GM18907 (cell line): Measurements from ENCODE around the gene SLC36A2.

Source experiments
- ATAC-seq: cut with Tn5 transposase; IDR thresholded peaks from one replicate; pipeline ENCODE4 v1.9.1; 2021; ENCODE audit warnings: mild to moderate bottlenecking, moderate library complexity; ENCODE audit not compliant: unreplicated experiment

The SLC36A2 gene

DNA sequence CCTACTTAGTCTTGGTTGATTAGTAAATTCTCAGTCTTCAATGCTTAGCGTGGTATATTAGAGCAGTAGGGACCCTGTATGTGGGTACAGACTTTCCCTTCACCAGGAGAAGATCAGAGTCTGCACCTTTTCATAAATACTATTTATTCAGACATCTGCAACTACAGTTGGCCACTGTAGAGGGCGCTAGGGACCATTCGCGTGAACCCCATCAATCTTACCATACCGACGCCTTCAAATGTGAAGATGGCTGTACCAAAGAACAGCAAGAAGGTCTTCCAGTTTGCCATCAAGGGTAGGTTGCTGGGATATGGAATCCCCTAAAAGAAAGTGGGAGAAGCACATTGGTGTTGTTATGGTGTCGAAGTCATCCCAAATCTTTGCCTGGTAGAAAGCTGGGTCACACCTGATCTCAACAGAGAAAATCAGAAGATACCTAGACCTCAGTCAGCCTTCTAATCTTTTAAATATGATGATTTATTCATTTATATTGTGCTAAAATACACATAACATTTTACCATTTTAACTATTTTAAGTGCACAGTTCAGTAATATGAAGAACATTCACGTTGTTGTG, 62.9 kb downstream of the SLC36A2 start:
- no peak for ATAC-seq

DNA sequence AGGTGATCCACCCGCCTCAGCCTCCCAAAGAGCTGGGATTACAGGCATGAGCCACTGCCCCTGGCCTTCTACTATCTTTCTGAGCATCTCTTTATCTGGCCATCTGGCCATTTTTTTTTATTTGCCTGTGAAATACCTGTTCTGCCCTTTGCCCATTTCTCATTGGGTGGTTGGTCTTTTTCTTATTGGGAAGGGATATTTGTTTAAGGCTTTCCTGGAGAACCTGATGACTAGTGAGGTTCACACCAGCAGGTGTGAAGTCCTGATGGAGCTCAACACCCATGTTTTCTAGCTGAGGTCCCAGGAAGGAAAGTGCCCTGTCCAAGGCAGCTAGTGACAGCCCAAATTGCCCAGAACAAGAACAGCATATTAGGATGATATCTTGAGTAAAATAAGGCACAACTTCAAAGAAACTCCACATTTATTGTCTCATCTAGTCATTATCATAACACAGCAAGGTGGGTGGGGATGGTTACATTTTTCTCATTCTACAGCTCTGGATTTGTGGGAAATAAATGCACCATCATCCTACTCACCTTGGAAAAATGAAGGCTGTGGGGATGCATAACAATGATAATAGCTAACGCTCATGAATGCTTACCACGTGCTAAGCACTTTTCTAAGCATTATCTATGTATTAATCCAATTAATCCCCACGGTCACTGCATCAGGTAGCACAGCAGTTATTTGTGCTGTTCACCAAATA, 64.1 kb downstream of the SLC36A2 start:
- no peak for ATAC-seq

DNA sequence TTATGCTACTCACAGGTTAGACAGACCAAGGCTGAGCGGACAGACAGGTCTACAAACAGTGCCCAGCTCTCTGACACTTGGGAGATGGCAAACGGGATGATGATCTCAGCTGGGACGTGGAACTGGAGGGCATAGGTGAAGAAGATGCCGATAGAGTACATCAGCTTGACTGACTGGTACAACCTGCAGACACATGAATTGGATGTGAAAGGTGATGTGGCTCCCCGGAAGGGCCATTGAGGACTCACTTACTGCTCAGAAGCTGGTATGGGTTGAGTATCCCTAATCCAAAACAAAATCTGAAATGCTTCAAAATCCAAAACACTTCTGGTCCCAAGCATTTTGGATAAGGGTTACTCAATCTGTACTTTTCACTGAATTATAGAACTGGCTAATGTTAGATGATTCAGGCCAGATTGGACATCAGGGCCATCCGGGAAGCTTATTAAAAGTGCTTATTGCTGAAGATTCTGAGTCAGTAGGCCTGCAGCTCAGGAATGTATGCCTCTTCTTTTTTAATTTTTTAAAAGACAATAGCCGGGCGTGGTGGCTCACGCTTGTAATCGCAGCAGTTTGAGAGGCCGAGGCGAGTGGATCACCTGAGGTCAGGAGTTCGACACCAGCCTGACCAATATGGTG, 66.2 kb downstream of the SLC36A2 start:
- no peak for ATAC-seq

DNA sequence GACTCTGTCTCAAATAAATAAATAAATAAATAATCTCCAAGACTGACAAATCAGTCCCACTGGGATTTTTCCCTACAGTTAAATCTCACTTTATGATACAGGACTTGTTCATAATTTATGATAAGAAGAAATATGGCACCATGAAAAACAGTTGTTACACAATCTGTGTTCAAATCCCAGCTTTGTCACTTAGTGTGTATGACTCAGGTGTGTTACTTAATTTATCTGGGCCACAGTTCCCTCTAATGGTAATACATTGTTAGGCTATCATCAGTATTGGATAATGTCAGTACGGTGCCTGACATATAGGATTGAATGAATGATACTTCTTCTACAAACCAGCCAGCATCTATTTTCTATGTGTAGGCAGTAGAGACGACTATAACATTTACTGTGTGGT, 66.9 kb downstream of the SLC36A2 start:
- no peak for ATAC-seq

DNA sequence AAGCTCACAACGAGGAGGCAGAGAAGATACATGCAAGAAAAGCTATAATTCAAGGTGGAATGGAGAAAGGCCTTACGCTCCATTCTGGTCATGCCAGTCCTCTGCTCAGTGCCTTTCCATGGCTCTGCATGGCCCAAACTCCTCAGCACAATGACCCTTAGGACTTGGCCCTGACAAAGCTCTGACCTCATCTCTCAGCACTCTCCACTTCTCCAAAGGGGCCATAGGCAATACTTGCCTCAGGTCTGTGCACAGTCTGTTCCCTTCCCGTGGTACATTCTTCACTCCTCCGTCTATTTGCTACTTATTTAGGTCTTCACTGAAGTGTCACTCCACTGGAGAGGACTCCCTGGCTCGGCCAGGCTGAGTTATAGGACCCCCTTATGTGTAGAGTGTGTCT, 68.5 kb downstream of the SLC36A2 start:
- ATAC-seq = no peak

DNA sequence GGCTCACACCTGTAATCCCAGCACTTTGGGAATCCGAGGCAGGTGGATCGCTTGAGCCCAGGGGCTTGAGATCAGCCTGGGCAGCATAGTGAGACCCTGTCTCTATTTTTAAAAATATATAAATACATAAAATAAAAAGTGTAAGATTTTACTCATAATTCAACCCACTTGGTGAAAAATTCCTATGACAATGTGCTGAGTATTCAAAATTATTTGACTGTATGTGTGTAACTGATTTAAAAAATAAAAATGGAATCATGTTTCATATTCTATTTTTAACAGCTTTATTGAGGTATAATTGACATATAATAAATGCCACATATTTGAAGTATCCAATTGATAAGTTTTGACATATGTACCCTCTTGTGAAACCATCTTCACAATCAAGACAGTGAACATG, 71.6 kb downstream of the SLC36A2 start:
- no peak for ATAC-seq

DNA sequence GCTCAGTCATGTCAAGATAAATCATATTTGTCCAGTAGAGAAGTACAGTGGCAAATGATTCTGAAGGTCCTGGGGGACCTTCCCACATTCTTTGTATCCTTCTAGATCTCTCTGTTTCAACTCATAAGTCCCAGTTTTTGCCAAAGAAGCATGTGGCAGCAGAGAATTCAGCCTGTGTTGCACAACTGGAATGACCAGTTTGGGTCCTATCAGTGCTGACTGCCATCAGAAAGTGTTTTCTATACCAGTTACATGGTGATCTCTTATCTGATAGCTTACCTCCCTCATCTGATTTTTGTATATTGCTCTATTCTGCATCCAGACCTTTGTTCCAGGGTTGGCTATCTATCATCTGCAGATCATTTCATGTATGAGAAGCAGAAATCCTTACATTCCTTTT, 72.7 kb downstream of the SLC36A2 start:
- no peak for ATAC-seq

DNA sequence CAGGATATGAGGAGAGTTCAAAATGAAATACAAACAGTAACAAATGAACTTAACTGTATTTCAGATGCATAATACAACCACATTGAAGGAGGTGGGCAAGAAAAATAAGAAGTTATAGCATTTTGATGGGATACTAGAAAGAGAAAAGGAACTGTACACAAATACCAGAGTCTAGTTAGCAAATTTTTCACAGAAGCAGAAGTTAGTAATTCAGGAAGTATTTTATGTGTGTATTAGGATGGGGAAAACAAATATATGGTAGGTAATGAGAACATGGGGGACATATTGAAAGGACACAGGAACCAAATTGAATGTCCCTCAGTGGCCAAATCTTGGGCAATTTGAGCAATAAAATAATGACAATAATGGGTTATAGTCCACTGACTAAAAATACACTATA, 76.0 kb downstream of the SLC36A2 start:
- no peak for ATAC-seq

DNA sequence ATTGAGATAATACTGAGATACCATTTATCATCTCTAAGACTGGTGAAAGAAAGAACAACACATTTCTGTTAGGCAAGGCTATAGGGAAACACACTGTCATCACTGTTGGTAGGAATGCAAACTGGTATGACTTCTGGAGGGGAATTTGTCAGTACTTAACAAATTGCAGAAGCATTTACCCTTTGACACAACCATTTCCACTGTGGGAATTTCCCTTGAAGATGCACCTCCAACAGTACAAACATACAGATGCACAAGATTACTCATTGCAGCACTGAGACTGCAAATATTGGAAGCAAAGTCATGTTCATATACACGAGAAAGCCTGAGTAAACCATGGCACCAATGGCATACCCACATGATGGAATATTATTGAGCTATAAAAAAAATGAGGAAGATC, 76.8 kb downstream of the SLC36A2 start:
- peak; percentile 90 for ATAC-seq

DNA sequence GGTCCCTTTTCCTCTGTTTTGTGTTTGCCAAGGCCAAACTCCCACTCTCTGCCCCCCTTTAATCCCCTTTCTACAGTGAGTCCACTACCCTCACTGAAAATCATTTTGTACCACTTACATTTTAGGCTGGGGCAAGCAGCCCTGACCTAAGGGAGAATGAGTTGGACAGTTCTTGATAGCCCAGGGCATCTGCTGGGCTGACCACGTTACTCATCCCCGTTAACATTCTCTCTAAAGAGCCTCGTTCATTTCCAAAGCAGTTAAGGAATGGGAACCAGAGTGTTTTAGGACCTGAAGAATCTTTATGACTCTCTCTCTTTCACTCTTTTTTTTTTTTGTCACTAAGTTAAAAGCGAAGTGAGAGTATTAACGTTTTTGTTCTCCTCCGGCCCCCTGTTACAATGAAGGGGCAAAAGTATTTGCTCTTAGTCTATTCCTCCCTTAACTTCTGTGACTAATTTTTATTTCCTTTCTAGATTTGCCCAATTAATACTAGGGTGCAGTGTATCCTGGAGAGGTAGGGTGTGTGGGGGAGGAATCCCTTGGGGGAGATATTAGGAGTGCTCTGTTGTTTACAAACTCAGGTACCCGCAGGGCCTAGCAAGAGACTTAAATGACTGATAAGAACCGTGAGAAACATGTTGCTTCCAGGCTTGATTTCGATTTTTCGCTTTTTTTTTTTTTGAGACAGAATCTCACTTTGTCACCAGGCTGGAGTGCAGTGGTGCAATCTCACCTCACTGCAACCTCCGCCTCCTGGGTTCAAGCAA, 79.7 kb downstream of the SLC36A2 start:
- ATAC-seq = no peak
